NCI-H226 (cell line): ENCODE results near the gene TNFAIP8.

Experiments used
- DNase-seq: peaks from one replicate; pipeline ENCODE4 v3.0.0-alpha.2; 2015

TNFAIP8 gene

GRCh38 chr5:119355685-119356611 lies at the start of gene TNFAIP8:
Gene TNFAIP8, plus strand, starts transcription at chr5:119356019. Its CDS starts 72 bp downstream, at chr5:119356091.
- peak; percentile 34 for DNase-seq

DNA sequence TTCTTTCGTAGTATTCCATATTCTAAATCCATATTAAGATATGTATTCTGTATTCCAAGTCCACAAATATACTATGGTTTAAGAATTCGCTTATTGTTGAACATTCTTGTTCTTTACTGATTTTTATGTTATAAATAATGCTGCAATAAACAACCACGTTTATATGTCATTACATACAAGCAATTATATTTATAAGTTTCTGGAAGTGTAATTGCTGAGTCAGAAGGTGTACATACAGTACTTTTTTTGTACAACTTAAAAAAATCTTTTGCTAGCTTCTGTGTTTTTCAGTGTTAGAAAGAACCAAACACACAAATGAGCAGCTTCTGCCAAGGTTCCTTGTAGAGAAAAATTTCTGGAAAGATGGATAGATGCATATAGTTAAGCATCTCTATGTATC lies 48.6 kb upstream of the TNFAIP8 start:
- DNase-seq: no peak

GRCh38 chr5:119309326-119309725 lies 46.5 kb upstream of the TNFAIP8 start:
- DNase-seq: no peak

DNA sequence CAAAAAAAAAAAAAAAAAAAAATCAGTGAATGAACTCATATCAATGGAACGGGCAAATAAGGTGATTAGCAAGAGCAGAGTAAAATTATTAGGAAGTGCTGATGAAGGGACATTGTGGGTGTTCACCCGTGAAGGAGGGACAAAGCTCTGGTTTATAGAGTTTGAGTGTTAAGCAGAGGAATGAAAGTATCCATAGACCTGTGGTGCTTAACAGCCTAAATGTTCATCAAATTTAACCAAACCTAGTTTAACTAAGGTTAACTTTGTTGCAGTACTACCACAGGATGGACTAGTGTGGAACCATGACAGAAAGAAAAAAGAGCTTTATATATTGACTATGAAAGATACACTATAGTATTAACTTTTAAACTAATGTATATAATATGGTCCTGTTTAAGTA lies 44.1 kb upstream of the TNFAIP8 start:
- no peak for DNase-seq

- DNase-seq: no peak
Measured at GRCh38 chr5:119312403-119312802, 43.4 kb upstream of the TNFAIP8 start.

GRCh38 chr5:119313197-119313596 lies 42.6 kb upstream of the TNFAIP8 start:
- no peak for DNase-seq

GRCh38 chr5:119313658-119314605 lies 41.9 kb upstream of the TNFAIP8 start:
- DNase-seq: no peak

DNA sequence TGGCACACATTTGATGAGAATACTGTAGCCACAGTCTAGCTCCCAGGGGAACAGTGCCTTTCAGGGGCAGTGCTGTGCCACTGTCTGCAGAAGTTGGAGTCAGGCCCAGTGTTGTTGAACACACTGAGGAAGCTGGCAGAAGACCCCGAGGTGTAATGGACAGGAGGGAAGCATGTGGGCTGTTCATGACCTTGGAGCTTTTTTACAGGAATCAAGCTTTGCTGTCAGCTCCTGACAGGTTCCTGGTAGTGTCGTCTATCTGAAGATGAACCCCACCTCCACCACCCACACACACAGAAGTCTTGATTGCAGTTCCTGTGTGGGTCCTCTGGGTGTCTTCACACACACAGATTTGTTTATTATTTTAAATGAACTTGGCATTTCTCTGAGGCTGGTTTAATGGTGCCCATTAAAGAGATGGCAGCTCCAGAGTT lies 40.3 kb upstream of the TNFAIP8 start:
- peak; percentile 21 for DNase-seq

- no peak for DNase-seq
Measured at GRCh38 chr5:119316086-119316485, 39.7 kb upstream of the TNFAIP8 start.

GRCh38 chr5:119316906-119317305 lies 38.9 kb upstream of the TNFAIP8 start:
- DNase-seq: no peak

- DNase-seq: no peak
Measured at GRCh38 chr5:119318256-119318894, 37.4 kb upstream of the TNFAIP8 start.

- DNase-seq: no peak
Measured at GRCh38 chr5:119319401-119319800, 36.4 kb upstream of the TNFAIP8 start.

DNA sequence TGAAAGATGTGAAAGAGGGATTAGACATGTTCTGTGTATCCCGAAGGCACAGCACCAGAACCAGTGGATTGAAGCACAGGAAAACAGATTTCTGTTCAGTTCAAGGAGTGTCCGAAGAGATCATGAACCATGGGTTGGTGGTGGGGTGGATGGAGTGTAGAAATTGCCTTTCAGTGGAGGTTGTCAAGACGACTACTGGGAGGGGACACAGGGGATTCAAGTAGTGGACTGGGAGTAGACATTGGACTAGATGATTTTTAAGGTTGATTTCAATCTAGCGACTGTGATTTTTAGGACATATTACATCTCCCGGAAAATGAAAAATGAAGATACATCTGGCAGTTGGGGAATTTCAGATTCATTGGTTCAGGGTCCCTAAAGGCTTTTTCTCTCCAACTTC lies 35.9 kb upstream of the TNFAIP8 start:
- DNase-seq: no peak

- no peak for DNase-seq
Measured at GRCh38 chr5:119321569-119322311, 34.1 kb upstream of the TNFAIP8 start.

GRCh38 chr5:119322312-119322947 lies 33.4 kb upstream of the TNFAIP8 start:
- DNase-seq: peak; percentile 34

DNA sequence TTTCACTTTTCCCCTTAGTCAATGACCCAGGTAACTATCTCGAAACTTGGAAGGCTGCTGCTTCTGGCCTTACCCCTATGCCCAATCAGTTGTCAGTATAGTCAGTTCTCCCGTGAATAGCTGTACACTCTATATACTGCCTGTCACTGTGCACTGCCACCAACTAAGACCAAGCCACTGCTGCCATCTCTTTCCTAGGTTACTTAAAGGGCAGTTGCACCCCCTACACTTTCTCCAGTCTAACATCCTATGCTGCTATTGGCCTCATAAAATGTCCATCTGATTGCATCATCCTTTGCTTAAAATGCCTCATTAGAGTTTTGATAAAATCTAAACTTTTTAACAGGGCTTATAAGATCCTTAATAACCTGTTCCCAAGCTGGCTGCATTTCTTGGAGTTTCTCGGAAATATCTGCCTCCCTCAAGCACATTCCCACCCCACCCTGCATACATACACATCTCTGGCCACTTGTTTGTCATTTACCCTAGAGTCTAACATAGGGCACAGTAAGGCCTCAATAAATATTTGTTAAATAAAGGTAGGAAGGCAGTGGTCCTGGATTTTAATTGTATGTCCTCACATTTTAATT lies 32.8 kb upstream of the TNFAIP8 start:
- DNase-seq: no peak

DNA sequence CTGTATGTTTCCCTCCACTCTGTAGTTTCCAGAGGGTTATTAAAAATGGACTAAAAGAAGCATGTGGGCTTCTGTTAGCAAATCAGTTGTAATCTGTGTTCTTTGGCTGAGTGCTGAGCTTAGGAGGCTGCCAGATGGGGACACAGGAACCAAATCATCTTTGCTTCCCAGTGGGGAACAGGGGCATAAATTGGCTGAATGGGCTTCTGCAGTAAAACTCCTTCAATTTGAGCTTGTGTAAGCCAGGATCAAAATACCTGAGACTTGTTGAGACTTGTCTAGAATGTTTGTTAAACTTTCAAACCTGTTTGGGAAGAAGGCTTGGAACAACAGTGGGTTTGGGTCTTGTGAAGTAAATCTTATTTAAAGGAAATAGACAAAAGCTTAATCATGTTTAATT lies 32.2 kb upstream of the TNFAIP8 start:
- DNase-seq: no peak

DNA sequence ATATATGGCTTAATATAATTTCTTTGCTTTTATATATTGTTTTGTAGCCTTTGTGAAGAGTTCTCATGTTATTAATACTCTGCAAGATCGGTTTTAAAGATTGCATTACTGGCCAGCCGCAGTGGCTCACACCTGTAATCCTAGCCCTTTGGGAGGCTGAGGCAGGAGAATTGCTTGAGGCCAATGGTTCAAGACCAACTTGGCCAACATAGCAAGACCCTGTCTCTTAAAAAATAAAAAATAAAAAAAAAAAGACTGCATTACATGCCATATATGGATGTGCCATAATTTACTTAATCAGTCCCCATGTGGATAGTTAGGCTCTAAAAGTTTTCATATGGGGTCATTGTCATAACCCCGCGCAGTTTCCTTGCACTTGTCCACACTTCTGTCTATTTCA lies 31.0 kb upstream of the TNFAIP8 start:
- no peak for DNase-seq

- no peak for DNase-seq
Measured at GRCh38 chr5:119327018-119327417, 28.8 kb upstream of the TNFAIP8 start.

DNA sequence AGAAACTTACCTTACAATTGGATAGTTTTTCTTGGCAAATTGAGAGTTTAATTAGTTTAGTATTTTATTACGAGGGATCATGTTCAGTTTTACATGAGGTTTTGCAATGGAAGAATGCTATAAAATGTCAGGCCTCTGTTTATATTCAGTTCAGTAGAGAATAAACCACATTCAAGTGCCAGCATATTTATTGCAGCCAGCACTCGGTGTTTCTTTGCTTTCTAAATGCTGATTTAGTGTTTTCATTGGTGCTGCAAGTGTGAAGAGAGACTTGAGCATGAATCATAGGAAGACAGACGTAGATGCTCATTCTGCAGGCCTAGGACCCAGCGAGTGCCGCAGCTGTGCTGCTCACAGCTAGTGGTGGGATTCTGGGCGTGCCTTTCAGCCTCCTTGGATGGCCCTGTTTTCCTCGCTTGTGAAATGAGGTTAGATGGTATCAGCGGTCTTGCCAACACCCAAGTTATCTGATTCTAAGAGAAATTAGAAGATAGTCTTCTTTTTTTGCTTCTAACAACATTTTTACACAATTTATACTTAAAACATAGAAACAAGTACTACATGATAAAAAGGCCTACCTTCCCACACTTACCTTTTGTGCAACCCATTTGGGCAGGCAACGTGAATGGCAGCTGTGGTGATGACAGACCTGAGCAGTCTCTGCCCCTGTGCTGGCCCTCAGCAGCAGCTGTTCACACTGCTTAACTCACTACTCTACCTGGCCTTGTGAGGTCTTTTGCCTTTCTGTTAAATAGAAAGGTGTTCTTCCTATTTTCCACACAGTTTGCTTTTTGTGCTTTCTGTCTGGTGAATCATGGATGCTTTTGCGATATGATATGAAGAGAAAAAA lies 26.8 kb upstream of the TNFAIP8 start:
- no peak for DNase-seq
